Type B pancreatic cell (in vitro differentiated cells): ENCODE results near the gene SLFN12L. TPM values are rescaled to one million over a fixed set of nuclear protein-coding genes. Genes with fewer than 3 reads are reported as not detected.
"Not testable (repeated sequence)": the region's sequence is repeated elsewhere in the genome, so short reads cannot be mapped to it uniquely, and the experiment has no call there.

ENCODE experiments used
- DNase-seq: peaks from one replicate; pipeline ENCODE4 v3.0.0; 2021; ENCODE audit warnings: mixed read lengths; ENCODE audit not compliant: unreplicated experiment; ENCODE audit errors: extremely low spot score
- H3K27ac Mint-ChIP-seq: 2 replicates; pipeline ENCODE4 v1.8.0; 2021; ENCODE audit warnings: mild to moderate bottlenecking, mixed read lengths
- H3K27me3 Mint-ChIP-seq: 2 replicates; pipeline ENCODE4 v1.8.0; 2021; ENCODE audit warnings: mixed read lengths
- H3K36me3 Mint-ChIP-seq: 2 replicates; pipeline ENCODE4 v1.8.0; 2021; ENCODE audit warnings: mixed read lengths
- H3K4me1 Mint-ChIP-seq: one replicate; pipeline ENCODE4 v1.8.0; 2021; ENCODE audit warnings: mixed read lengths; ENCODE audit not compliant: unreplicated experiment
- H3K4me3 Mint-ChIP-seq: 2 replicates; pipeline ENCODE4 v1.8.0; 2021; ENCODE audit warnings: mild to moderate bottlenecking, mixed read lengths
- H3K9me3 Mint-ChIP-seq: 2 replicates; pipeline ENCODE4 v1.8.0; 2021; ENCODE audit warnings: mixed read lengths
- total RNA-seq: library from RNA; stranded (reverse); gene quantifications from 2 replicates; pipeline ENCODE4 v1.2.1, GENCODE V29; 2021; ENCODE audit warnings: low replicate concordance
- TF ChIP-seq, protein P1 (sequence below): fragments of 200-600 bp; sonication (generic); conservative IDR thresholded peaks from 2 replicates; pipeline ENCODE4 v1.5.0; 2021; ENCODE audit warnings: antibody characterized with exemption, mild to moderate bottlenecking

SLFN12L gene
- total RNA-seq, 1 donor from 2014 or later, result not detected

DNA sequence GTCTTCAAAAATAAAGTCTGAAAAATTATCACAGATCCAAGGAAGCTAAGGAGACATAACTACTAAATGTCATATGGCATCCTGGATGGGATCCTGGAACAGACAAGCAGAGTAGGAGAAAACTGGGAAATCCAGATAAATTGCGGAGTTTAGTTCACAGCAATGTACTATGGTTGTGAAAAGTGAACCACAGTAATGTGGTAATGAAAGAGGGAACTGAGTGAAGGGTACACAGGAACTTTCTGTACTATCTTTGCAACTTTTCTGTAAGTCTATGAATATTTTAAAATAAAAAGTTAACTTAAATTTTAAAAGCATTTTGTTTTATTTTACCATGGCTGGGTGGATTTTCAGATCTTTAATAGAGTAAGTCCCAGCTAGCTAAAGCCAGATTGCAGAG is 16.3 kb downstream of the SLFN12L start:
- DNase-seq, result no peak
- Mint-ChIP-seq H3K4me1 (no peaks in the 10 kb centered on the region), H3K27me3 (peaks cover 67% of the 10 kb centered on the region)

GRCh38 chr17:35519906-35520442 is 17.5 kb downstream of the SLFN12L start:
- Mint-ChIP-seq H3K9me3 (peaks cover 3% of the 10 kb centered on the region), H3K27me3 (peaks cover 60% of the 10 kb centered on the region), H3K4me3 (no peak overlapping the region), H3K36me3 (no peaks in the 10 kb centered on the region), H3K4me1 (no peaks in the 10 kb centered on the region), H3K27ac (no peak overlapping the region)
- TF ChIP-seq, protein P1, sequence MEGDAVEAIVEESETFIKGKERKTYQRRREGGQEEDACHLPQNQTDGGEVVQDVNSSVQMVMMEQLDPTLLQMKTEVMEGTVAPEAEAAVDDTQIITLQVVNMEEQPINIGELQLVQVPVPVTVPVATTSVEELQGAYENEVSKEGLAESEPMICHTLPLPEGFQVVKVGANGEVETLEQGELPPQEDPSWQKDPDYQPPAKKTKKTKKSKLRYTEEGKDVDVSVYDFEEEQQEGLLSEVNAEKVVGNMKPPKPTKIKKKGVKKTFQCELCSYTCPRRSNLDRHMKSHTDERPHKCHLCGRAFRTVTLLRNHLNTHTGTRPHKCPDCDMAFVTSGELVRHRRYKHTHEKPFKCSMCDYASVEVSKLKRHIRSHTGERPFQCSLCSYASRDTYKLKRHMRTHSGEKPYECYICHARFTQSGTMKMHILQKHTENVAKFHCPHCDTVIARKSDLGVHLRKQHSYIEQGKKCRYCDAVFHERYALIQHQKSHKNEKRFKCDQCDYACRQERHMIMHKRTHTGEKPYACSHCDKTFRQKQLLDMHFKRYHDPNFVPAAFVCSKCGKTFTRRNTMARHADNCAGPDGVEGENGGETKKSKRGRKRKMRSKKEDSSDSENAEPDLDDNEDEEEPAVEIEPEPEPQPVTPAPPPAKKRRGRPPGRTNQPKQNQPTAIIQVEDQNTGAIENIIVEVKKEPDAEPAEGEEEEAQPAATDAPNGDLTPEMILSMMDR, result no peak
- DNase-seq, result no peak

More for the DNA sequence above, 16.3 kb downstream of the SLFN12L start:
- Mint-ChIP-seq H3K36me3 (no peaks in the 10 kb centered on the region), H3K9me3 (peaks cover 6% of the 10 kb centered on the region), H3K4me3 (no peak overlapping the region), H3K27ac (no peak overlapping the region)
- TF ChIP-seq, protein P1, result no peak

GRCh38 chr17:35519439-35519838 is 18.0 kb downstream of the SLFN12L start:
- H3K9me3 Mint-ChIP-seq, result no peaks in the 10 kb centered on the region
- peaks cover 63% of the 10 kb centered on the region for H3K27me3 Mint-ChIP-seq
- H3K36me3 Mint-ChIP-seq, result no peaks in the 10 kb centered on the region
- H3K4me1 Mint-ChIP-seq, result no peaks in the 10 kb centered on the region
- H3K27ac Mint-ChIP-seq, result no peak overlapping the region
- DNase-seq, result no peak
- TF ChIP-seq, protein P1, result no peak
- H3K4me3 Mint-ChIP-seq, result no peak overlapping the region

- peaks cover 67% of the 10 kb centered on the region for H3K27me3 Mint-ChIP-seq
- not testable (repeated sequence) for H3K9me3 Mint-ChIP-seq
Observed at GRCh38 chr17:35518431-35518830, 19.0 kb downstream of the SLFN12L start.

DNA sequence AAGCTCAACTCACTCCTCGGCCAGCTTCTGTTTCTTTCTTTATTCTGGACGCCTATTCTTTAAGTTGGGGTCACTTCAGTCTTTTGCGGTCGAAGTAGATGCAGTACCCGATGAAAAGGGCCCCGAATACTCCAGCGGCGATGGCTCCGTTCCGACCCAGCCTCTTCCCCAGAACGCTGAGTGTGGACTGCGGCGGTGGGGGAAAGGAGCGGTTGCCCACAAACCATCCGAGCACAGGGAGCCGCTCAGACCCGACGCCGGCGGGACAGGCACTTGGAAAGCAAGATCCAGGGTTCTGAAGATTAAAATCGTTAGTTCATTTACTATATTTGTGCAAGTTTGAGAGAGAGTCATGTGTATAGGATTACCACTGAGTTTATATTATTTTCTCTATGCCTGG is 22.5 kb downstream of the SLFN12L start:
- H3K27ac Mint-ChIP-seq, result no peak overlapping the region
- DNase-seq, result no peak
- H3K4me1 Mint-ChIP-seq, result no peaks in the 10 kb centered on the region
- H3K36me3 Mint-ChIP-seq, result no peaks in the 10 kb centered on the region
- H3K4me3 Mint-ChIP-seq, result no peak overlapping the region
- TF ChIP-seq, protein P1, result no peak
- peaks cover 67% of the 10 kb centered on the region for H3K27me3 Mint-ChIP-seq
- H3K9me3 Mint-ChIP-seq, result no peaks in the 10 kb centered on the region

More at GRCh38 chr17:35518431-35518830, 19.0 kb downstream of the SLFN12L start:
- not testable (repeated sequence) for H3K36me3 Mint-ChIP-seq, H3K4me3 Mint-ChIP-seq, DNase-seq, H3K27ac Mint-ChIP-seq, H3K4me1 Mint-ChIP-seq

DNA sequence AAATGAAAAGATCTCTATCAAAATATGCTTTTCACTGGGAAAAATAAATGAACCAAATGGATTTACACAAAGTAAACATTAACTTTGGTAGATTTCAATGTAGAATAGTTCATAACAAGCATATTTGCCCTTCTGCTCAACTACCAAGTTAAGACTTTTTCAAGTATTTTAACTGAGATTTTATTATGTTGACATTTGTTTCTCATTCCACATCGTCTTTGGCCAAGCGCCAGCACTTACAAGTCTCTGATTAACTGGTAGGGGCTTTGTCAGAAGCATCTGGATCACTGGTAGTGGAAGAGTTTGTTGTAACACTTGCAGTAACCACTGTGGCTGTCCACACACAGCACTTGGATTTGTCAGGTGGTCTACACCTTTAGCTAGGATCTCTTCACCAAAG is 22.9 kb downstream of the SLFN12L start:
- no peak for DNase-seq
- Mint-ChIP-seq H3K36me3 (no peaks in the 10 kb centered on the region), H3K27ac (no peak overlapping the region), H3K4me1 (no peaks in the 10 kb centered on the region), H3K4me3 (no peak overlapping the region), H3K9me3 (no peaks in the 10 kb centered on the region), H3K27me3 (peaks cover 63% of the 10 kb centered on the region)
- TF ChIP-seq, protein P1, result no peak
